GM12878 (cell line): ENCODE data around the gene DPP9. TPM values are rescaled to one million over a fixed set of nuclear protein-coding genes. Genes with fewer than 3 reads are reported as not detected.

Experiments used
- BMI1 ChIP-seq: fragments of 450-650 bp; IDR thresholded peaks from 2 replicates; pipeline ENCODE4 v1.6.1; 2016; ENCODE audit warnings: mild to moderate bottlenecking, moderate library complexity, borderline replicate concordance
- CREM ChIP-seq: IDR thresholded peaks from 2 replicates; pipeline ENCODE4 v1.6.1; 2014; ENCODE audit warnings: antibody characterized with exemption, low read depth
- NKRF ChIP-seq: fragments of 450-650 bp; conservative IDR thresholded peaks from 2 replicates; pipeline ENCODE4 v1.6.1; 2017; ENCODE audit warnings: mild to moderate bottlenecking, moderate library complexity
- NRF1 ChIP-seq: conservative IDR thresholded peaks from 2 replicates; pipeline ENCODE4 v1.6.1; 2011; ENCODE audit warnings: mild to moderate bottlenecking, low read depth, low read length, improper control_type of control experiment
- PRDM15 ChIP-seq: fragments of 450-650 bp; formaldehyde crosslinking; IDR thresholded peaks from 2 replicates; pipeline ENCODE4 v1.4.0; 2020; ENCODE audit warnings: mild to moderate bottlenecking, moderate library complexity
- RELB ChIP-seq: fragments of 450-650 bp; IDR thresholded peaks from 2 replicates; pipeline ENCODE4 v1.6.1; 2017; ENCODE audit warnings: low read depth, mild to moderate bottlenecking, moderate library complexity
- SKIL ChIP-seq: fragments of 450-650 bp; IDR thresholded peaks from 2 replicates; pipeline ENCODE4 v1.6.1; 2017; ENCODE audit warnings: mild to moderate bottlenecking, low read depth, inconsistent platforms; ENCODE audit not compliant: poor library complexity, severe bottlenecking
- polyA plus RNA-seq, 11 experiments: library from polyadenylated mRNA; depleted of rRNA in 4 of 11; unstranded in 6 of 11; stranded (reverse) in 5 of 11; fragments of >200 nt; fragmentation: Nextera tagmentation in 4 of 11; fragmentation: Illumina TruSeq in 1 of 11; extraction: Ambion mirVana in 4 of 11; extraction: Trizol in 1 of 11; gene quantifications; 1 replicate in 1 of 11; 2 replicates in 10 of 11; pipeline versions ENCODE4 v1.2.1 to v1.2.3, GENCODE V29; 2011 to 2016; ENCODE audit warnings: inconsistent platforms in 2 of 11, missing spikeins in 2 of 11, low read depth in 1 of 11
- total RNA-seq, 4 experiments: library from RNA; depleted of rRNA in 3 of 4; stranded (reverse); fragments of >200 nt in 3 of 4; fragmentation: Illumina TruSeq in 1 of 4; extraction: Trizol in 1 of 4; gene quantifications; 2 replicates each; pipeline versions ENCODE4 v1.2.1 to v1.2.3, GENCODE V29; 2013 to 2021

Gene DPP9
- total and polyA plus RNA-seq, 10 of the 15 experiments (the other 5 are each of a cell fraction or from before 2014, with no cell fraction given): 0.64 to 58.6 (median 27.6) TPM

GRCh38 chr19:4699826-4700692, 23.6 kb downstream of the DPP9 start (continued):
- TF ChIP-seq PRDM15: no peak
- TF ChIP-seq SKIL: no peak
- TF ChIP-seq BMI1: no peak
- TF ChIP-seq CREM: no peak
- TF ChIP-seq RELB: no peak
- no peak for TF ChIP-seq NKRF
- no peak for TF ChIP-seq NRF1
